Left renal cortex interstitium (tissue), 4 donors: ENCODE data around the gene C1QTNF9. TPM values are rescaled to one million over a fixed set of nuclear protein-coding genes. Genes with fewer than 3 reads are reported as not detected.
"Not testable (repeated sequence)": the region's sequence is repeated elsewhere in the genome, so short reads cannot be mapped to it uniquely, and the experiment has no call there.

Experiments used
- DNase-seq, 4 donors: peaks; one replicate each; pipeline ENCODE4 v3.0.0-alpha.2; 2013; ENCODE audit warnings: low read depth in 4 of 4, low spot score in 2 of 4, missing footprints in 1 of 4
- polyA plus RNA-seq, 4 donors: library from polyadenylated mRNA; unstranded; fragments of 120-200 nt; gene quantifications; one replicate each; pipeline ENCODE4 v1.2.1, GENCODE V29; 2013; ENCODE audit not compliant: insufficient read length in 4 of 4

Gene C1QTNF9
- polyA plus RNA-seq, 4 donors, result 0.32 to 0.44 (median 0.41) TPM

GRCh38 chr13:24281188-24282008 lies 28.0 kb upstream of the C1QTNF9 start:
- no peak for DNase-seq

GRCh38 chr13:24282256-24282655 lies 27.1 kb upstream of the C1QTNF9 start:
- no peak for DNase-seq

DNA sequence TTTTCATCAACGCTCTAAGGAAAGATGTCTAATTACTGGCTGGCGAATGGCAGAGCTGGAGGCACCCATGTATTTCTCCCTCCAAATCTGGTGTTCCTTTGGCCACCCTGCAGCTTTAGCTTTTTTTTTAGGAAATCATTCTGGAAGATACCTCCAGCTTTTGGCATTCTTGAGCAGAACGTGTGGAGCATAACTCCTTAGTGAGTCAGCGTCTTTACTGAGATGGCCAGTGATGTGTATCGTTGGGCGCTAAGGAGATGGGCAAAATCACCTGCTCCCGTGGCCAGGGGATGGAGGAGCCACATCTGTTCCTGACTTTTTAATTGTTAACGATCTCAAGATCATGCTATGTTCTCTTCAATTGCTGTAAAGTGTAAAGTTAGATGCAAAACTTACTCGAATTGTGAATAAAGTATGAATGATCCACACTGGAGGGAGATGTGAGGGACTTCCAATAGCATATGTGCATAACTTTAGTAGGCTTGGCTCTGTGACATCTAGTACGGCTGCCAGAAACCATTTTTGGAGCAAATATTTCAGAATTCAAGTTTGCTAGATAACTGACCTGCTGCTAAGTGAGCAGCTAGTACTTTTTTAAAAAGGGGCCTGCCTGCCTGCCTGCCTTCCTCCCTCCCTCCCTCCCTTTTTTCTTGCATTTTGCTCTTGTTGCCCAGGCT lies 24.4 kb upstream of the C1QTNF9 start:
- no peak for DNase-seq

DNA sequence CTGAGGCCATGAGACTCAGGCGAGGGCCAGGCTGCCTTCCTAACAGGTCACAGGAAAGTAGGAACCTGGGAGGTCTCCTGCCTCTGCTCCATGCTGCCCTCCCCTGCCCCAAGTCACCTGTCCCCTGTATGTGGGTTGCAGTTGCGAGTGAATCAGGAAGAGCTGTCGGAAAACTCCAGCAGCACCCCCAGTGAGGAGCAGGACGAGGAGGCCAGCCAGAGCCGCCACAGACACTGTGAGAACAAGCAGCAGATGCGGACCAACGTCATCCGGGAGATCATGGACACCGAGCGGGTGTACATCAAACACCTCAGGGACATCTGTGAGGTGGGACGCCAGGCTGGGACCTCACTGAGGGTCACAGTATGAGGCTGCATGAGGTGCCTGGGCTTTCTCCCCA lies 22.8 kb upstream of the C1QTNF9 start:
- DNase-seq, result no peak

DNA sequence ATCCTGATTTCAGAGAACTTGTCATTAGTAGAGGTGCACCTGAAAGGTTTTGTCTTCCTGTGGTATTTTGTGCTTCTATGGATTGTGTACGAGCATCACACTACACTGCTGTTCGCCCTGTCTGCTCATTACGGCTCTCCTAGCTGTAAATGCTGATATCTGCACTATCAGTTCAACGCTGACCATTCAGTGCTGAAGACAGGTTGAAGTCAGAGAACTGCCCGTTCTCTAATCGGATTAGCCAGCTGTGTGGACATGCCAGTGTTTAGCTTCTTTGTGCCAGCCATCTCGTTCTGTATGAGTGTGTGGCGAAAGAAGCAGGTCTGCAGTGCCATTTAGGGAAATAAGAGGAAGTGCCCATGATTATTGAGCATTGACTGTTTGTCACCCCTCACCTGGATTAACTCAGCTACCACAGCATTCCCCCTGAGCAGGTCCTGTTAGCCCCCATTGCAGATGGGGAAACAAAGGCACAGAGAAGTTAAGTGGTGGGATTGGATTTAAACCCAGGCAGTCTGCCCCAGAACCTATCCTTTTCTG lies 21.6 kb upstream of the C1QTNF9 start:
- DNase-seq, result no peak

DNA sequence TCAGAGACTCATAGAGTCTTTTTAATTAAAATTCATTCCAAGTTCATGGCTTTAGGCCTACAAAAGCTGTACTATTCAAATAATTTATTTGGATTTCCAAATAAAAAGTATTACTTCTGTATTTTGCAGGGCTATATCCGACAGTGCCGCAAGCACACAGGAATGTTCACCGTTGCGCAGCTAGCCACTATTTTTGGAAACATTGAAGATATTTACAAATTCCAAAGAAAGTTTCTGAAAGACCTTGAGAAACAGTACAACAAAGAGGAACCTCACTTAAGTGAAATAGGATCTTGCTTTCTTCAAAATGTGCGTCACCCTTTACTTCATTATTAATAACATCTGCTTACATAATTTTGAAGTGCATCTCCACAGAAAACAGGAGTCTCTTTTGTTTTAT lies 20.5 kb upstream of the C1QTNF9 start:
- DNase-seq, result no peak

- DNase-seq, result no peak
Observed at GRCh38 chr13:24290280-24290932, 19.0 kb upstream of the C1QTNF9 start.

- no peak for DNase-seq
Observed at GRCh38 chr13:24292481-24292880, 16.9 kb upstream of the C1QTNF9 start.

- DNase-seq, result no peak
Observed at GRCh38 chr13:24293746-24294145, 15.6 kb upstream of the C1QTNF9 start.

GRCh38 chr13:24299488-24300114 lies 9.8 kb upstream of the C1QTNF9 start:
- DNase-seq, result no peak

GRCh38 chr13:24301434-24301833 lies 7.9 kb upstream of the C1QTNF9 start:
- DNase-seq, result no peak

GRCh38 chr13:24301911-24302310 lies 7.5 kb upstream of the C1QTNF9 start:
- DNase-seq, result no peak

DNA sequence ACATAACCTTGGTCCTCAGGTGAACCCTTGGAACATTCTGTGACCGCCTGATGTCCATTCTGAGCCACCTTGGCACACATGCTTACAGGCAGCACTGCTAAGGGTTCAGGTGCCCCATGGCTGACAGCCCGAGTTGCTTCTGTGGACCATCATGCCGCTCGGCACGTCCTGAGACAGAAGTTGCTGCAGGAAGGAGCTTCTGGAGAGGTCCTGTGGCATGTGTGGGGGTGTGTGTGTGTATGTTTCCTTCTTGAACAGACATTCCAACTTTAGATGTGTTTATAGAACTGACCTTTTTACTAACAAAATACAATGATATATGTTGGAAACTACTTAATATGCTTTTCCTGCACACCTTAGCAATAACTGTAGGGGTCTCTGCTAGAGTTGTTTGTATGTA lies 4.8 kb upstream of the C1QTNF9 start:
- no peak for DNase-seq

- DNase-seq, result no peak
Observed at GRCh38 chr13:24306632-24307031, 2.7 kb upstream of the C1QTNF9 start.

DNA sequence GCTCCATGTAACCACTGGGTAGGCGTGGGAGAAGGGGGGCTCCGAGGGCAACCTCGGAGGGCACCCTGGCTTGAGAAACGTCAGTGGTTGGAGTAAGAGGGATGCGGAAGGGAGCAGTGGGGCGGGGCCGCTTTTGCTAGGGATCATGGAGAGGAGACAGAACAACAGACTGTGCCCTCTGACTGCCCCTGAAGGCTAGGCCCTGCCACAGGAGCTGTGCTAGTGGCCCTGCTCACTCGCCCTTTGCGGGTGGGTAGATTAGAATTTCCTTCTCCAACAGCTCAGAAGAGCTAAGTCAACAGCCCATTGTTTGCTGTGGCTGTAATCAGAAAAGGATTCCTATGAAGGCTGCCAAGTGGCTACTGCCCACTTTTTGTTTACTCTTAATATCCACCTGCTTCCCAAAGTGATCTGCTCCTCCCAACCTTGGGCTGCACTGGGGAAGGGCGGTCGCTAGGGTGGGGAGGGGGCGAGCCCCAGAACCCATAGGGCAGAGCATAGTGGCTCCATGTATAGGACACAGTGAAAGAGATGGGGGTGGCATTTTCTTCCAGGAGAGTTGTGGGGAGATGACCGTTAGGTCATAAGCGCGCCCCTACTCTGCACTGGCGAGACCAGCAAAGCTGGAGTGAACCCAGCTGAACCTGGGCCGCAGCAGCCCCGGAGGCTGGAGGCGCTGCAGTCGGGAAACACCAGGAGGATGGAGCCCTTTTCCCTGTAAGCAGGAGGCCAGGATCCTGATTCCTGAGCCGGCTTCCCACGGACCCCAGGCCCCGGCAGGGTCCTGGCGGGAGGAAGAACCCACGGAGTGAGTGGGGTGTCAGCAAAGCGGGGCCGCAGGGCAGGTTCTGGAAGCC lies 1.9 kb upstream of the C1QTNF9 start:
- DNase-seq, result no peak

- DNase-seq, result no peak
Observed at GRCh38 chr13:24308068-24308445, 1.3 kb upstream of the C1QTNF9 start.

DNA sequence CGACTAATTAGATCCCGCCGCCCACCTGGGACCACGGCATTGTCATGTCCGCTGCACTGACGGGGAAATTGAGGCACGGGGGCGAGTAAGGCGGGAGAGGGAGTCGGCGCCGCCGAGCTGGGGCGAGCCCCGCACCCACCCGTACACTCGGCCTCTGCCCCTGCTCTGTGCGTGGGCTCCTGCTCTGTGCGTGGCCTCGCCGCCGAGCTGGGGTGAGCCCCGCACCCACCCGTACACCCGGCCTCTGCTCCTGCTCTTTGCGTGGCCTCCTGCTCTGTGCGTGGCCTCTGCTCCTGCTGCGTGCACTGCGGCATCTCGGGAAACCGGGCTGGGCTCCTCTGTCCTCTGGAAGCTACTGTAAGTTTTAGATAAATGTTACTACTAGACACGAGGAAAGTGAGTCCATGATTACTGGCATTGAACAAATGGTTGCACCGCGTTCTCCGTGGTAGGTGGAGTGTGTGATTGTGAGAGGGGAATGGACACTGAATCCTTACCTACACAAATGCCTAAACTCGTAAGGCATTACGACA lies 826 bp upstream of the C1QTNF9 start:
- no peak for DNase-seq

DNA sequence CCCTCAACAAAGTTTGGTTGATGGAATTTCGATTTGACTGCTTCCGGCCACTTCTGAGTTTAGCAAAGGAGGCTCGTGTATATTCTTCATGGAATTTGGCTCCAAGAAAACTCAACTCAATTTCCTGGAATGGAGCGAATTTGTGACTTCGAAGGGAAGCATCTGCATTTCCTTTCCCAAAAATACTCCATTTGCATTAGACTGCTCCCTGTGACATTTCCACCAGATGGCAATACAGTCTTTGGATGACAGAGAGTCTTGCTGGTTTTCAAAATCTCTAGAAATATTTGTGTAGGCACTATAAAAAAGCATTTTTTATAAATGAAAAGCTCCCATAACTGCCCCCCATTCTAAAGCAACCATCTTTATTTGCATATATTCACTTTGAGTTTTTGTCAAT lies 4.1 kb downstream of the C1QTNF9 start:
- no peak for DNase-seq

DNA sequence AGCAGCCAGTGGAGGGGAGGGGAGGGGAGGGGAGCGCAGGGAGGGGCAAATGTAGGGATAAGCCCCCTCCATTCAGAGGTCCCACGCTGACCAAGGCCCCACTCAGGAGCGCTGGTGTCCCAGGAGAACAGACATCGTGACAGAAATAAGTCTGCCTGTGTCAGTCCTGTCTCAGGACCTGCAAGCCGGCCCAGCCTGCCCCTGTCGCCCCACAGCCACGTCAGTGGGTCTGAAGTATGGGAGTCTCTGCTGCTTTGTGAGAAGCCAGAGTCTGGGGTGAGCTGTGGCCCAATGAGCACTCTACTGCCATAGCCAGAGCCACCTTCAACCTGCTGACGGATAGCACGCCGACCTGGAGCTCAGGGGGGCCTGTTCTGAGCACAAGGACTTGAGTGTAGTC lies 8.5 kb downstream of the C1QTNF9 start:
- not testable (repeated sequence) for DNase-seq

GRCh38 chr13:24318878-24319277 lies 9.5 kb downstream of the C1QTNF9 start:
- DNase-seq, result not testable (repeated sequence)
